Adipocyte (in vitro differentiated cells): ENCODE data around the gene KIAA1958.

Experiments
- DNase-seq: peaks from one replicate; pipeline ENCODE4 v3.0.0-alpha.2; 2015; ENCODE audit warnings: low read depth
- H3K27me3 ChIP-seq: replicated peaks from 2 replicates; pipeline ENCODE4 v1.7.0; 2013; ENCODE audit warnings: mild to moderate bottlenecking, low read length, moderate library complexity; ENCODE audit not compliant: control insufficient read depth, insufficient read depth
- H3K36me3 ChIP-seq: 2 replicates; pipeline ENCODE4 v1.7.0; 2013; ENCODE audit warnings: low read length, mild to moderate bottlenecking, moderate library complexity; ENCODE audit not compliant: control insufficient read depth, insufficient read depth, severe bottlenecking
- H3K4me1 ChIP-seq: 2 replicates; pipeline ENCODE4 v1.7.0; 2013; ENCODE audit warnings: mild to moderate bottlenecking, low read length, moderate library complexity; ENCODE audit not compliant: control insufficient read depth, insufficient read depth
- H3K4me3 ChIP-seq: 2 replicates; pipeline ENCODE4 v1.7.0; 2013; ENCODE audit warnings: mild to moderate bottlenecking, low read length, moderate library complexity
- H3K9ac ChIP-seq: 2 replicates; pipeline ENCODE4 v1.7.0; 2013; ENCODE audit warnings: mild to moderate bottlenecking, low read length, moderate library complexity
- H3K9me3 ChIP-seq: 2 replicates; pipeline ENCODE4 v1.7.0; 2013; ENCODE audit warnings: mild to moderate bottlenecking, low read length, moderate library complexity; ENCODE audit not compliant: control insufficient read depth

The KIAA1958 gene

DNA sequence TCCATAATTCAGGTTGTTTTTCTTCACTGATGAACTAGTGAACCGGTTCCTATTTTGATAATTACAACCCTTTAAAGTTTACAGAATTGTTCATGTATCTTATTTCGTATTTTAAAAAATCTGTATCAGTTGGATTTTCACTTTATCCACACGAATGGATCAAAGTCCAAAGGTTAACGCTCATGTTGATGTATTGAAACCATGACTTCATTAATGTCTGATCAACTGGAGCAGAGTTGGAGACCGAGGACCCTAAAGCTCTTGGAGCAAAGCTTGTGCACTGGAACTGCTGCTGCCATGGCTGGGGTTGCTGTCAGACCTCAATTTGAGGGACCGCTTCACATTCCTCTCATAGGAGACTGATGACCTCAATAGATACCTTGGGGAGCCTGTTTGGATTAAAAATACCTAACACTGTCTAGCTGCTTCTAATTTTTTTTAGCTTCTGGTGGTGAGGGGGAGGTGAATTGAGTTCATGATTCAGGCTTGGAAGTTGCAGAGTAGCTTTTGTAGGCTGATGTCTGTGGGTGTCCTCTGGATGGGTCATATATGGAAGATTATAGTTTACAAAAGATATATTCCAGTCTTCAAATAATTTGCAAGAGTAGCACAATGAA, 45.1 kb downstream of the KIAA1958 start:
- peaks cover 21% of the 10 kb centered on the region for H3K4me1 ChIP-seq
- no peaks in the 10 kb centered on the region for H3K36me3 ChIP-seq
- no peak for DNase-seq
- no peaks in the 10 kb centered on the region for H3K9me3 ChIP-seq
- H3K4me3 ChIP-seq: no peak overlapping the region
- H3K9ac ChIP-seq: no peak overlapping the region
- H3K27me3 ChIP-seq: no peaks in the 10 kb centered on the region

DNA sequence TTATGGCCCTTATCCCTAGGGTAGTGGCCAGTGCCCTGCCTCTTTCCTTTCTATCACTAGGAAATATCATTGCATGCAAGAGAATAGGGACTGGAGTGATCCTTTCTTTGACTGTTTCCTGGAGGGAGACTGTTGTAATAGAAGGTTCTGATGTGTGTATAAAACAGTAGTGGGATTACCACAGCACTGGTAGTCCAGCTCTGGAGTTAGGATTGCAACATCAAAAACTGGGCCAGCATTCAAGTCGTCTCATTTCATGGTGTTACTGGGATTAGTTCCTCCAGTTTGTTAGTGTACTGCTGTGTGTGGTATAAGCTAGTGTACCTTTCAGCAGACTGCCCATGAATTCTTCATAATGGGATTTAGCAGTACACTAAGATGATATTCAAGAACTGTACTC, 45.8 kb downstream of the KIAA1958 start:
- Histone ChIP-seq H3K4me1 (peaks cover 21% of the 10 kb centered on the region), H3K27me3 (no peaks in the 10 kb centered on the region), H3K4me3 (no peak overlapping the region), H3K36me3 (no peaks in the 10 kb centered on the region), H3K9ac (no peak overlapping the region), H3K9me3 (no peaks in the 10 kb centered on the region)
- peak; percentile 56 for DNase-seq

DNA sequence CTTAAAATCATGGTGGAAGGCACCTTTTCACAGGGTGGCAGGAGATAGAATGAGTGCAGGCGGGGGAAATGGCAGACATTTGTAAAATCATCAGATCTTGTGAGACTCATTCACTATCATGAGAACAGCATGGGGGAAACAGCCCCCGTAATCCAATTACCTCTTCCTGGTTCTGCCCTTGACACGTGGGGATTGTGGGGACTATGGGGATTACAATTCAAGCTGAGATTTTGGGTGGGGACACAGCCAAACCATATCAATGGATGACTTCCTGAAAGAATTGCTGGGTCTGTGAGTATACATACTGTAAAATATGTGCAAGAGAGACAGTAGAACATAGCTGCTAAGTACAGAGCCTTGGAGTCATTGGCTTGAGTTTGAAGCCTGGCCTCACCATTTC, 47.0 kb downstream of the KIAA1958 start:
- no peak overlapping the region for H3K4me3 ChIP-seq
- H3K4me1 ChIP-seq: peaks cover 21% of the 10 kb centered on the region
- no peak for DNase-seq
- H3K27me3 ChIP-seq: no peaks in the 10 kb centered on the region
- H3K36me3 ChIP-seq: no peaks in the 10 kb centered on the region
- H3K9me3 ChIP-seq: no peaks in the 10 kb centered on the region
- no peak overlapping the region for H3K9ac ChIP-seq

DNA sequence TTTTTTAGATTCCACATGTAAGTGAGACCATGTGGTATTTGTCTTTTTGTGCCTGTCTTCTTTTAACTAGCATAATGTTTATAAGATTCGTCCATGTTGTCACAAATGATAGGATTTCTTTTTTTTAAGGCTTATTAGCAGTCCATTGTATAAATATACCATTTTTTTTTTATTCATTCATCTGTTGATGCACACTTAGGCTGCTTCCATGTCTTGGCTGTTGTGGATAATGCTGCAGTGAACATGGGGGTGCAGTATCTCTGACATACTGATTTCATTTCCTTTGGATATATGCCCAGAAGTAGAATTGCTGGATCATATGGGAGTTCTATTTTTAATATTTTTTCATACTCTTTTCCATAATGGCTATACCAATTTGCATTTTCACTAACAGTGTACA, 48.7 kb downstream of the KIAA1958 start:
- H3K36me3 ChIP-seq: no peaks in the 10 kb centered on the region
- no peaks in the 10 kb centered on the region for H3K9me3 ChIP-seq
- no peak overlapping the region for H3K4me3 ChIP-seq

DNA sequence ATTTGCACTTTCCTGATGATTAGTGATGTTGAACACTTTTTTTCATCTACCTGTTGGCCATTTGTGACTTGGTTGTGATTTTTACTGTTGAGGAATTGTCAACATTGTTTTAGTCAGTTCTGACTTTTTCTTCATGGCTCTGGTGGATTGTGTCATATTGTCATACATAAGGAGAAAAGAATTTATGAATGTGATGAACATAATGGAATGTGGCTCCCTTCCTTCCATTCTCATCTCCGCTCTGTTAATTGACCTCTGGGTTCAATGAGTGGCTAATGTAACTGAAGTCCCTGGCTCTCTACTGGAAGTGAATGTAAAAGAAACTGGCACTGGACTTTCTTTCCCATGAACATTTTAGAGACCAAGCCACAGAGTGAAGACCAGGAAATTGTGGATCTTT, 49.2 kb downstream of the KIAA1958 start:
- Histone ChIP-seq H3K4me1 (peaks cover 21% of the 10 kb centered on the region), H3K9me3 (no peaks in the 10 kb centered on the region), H3K4me3 (no peak overlapping the region), H3K36me3 (no peaks in the 10 kb centered on the region), H3K9ac (no peak overlapping the region), H3K27me3 (no peaks in the 10 kb centered on the region)
- peak; percentile 31 for DNase-seq

More for the DNA sequence above, 48.7 kb downstream of the KIAA1958 start:
- DNase-seq: peak; percentile 44
- no peaks in the 10 kb centered on the region for H3K27me3 ChIP-seq
- no peak overlapping the region for H3K9ac ChIP-seq
- H3K4me1 ChIP-seq: peaks cover 21% of the 10 kb centered on the region

DNA sequence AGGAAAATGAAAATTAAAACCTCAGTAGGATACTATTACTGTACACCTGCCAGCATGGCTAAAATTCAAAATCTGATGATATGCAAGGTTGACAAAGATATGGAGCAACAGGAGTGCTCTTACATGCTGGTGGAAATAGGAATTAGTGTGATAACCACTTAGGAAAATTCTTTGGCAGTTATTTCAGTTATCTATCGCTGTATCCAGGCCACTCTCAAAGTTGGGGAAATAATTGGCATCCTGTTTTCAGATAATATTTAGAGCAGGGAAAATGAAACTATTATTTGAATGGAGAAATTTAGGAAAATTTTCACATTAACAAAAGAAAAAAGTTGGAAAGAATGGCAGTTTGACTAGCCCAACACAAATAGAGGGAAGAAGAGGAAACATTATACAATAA, 50.9 kb downstream of the KIAA1958 start:
- Histone ChIP-seq H3K4me3 (no peak overlapping the region), H3K27me3 (no peaks in the 10 kb centered on the region)
- DNase-seq: no peak

DNA sequence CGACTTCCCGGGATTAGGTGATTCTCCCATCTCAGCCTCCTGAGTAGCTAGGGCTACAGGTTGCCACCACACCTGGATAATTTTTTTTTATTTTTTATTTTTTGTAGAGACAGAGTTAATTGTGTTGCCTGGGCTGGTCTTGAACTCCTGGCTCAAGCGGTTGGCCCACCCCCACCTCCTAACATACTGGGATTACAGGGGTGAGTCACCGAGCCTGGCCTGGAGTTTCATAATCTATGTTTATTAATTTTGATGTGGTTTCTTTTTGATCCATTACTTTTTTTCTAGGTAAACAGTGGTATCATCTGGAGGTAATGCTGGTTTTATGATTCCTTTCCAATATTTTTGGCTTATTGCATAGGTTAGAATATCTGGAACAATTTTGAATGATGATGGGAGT, 54.2 kb downstream of the KIAA1958 start:
- DNase-seq: no peak
- Histone ChIP-seq H3K9me3 (no peaks in the 10 kb centered on the region), H3K27me3 (no peaks in the 10 kb centered on the region), H3K36me3 (no peaks in the 10 kb centered on the region), H3K4me3 (no peak overlapping the region), H3K9ac (no peak overlapping the region), H3K4me1 (peaks cover 1% of the 10 kb centered on the region)

More for the DNA sequence above, 50.9 kb downstream of the KIAA1958 start:
- Histone ChIP-seq H3K36me3 (no peaks in the 10 kb centered on the region), H3K9ac (no peak overlapping the region), H3K9me3 (no peaks in the 10 kb centered on the region), H3K4me1 (peaks cover 11% of the 10 kb centered on the region)

DNA sequence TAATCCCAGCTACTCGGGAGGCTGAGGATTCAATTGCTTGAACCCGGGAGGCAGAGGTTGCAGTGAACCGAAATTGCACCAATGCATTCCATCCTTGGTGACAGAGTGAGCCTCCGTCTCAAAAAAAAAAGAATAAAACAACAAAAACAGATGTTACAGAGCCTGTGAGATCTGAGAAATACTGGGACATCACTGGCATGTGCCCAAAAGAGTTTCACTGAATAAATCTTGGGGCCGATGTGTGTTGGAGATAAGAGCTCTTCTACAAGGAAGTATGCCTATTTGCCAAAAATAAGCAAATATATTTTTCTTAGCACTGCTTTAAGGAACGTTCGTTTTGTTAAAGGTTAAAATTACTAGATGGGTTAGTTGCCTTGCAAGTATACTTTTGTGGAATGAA, 55.1 kb downstream of the KIAA1958 start:
- DNase-seq: peak; percentile 62
- no peaks in the 10 kb centered on the region for H3K27me3 ChIP-seq
- no peaks in the 10 kb centered on the region for H3K36me3 ChIP-seq
- H3K9ac ChIP-seq: no peak overlapping the region
- H3K9me3 ChIP-seq: no peaks in the 10 kb centered on the region
- no peaks in the 10 kb centered on the region for H3K4me1 ChIP-seq
- H3K4me3 ChIP-seq: peak overlapping the region; percentile 31

DNA sequence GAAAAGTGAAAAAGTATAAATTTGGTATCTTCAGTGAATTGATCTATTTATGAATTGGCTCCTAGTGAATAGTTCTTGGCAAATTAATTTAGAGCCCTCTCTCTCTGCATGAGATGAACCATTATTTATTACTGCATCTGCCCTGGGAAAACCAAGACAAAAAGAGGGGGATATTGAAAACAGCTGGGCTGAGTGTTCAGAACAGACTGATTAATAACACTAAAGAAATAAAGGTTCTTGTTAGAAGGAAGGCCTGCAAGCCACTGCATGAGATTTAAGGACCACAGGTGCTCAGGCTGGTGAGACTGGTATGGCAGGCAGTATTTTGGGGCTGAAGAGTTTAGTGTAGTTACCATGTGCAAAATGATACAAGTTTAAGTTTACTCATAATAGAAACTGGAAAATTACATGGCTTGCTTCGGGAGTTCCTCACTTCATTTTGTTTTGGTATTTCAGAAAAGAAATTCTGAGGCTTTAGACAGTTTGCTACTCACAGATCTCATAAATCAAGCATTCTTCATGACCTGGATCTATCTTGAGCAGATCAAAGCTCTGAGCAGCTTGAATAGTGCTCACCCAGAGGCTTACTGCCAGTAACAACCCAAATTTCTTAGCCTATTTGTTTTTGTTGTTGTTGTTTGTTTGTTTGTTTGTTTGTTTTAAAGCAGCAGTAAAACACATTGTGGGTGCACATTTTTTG, 56.1 kb downstream of the KIAA1958 start:
- Histone ChIP-seq H3K27me3 (no peaks in the 10 kb centered on the region), H3K4me1 (no peaks in the 10 kb centered on the region), H3K9ac (no peak overlapping the region), H3K9me3 (no peaks in the 10 kb centered on the region), H3K36me3 (no peaks in the 10 kb centered on the region), H3K4me3 (no peak overlapping the region)
- no peak for DNase-seq

DNA sequence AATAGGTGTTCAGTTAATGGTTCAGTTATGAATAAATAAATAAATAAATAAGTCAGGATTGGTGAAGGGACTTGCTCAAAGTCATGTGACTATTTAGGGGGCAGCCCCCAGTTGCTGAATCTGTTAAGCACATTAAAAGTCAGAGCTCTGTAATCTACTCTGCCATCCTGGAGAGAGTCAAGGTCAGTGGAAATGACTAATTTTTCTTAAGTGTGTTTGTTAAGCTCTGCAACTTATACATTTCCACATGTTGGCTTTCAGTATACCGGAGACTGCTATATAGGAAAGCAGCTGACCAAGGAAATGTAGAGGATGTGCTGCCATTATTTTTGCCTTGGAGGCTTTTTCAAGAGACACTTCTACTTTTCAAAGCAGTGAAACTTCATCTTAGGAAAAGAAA, 57.9 kb downstream of the KIAA1958 start:
- Histone ChIP-seq H3K36me3 (no peaks in the 10 kb centered on the region), H3K4me1 (no peaks in the 10 kb centered on the region), H3K9me3 (no peaks in the 10 kb centered on the region), H3K4me3 (no peak overlapping the region), H3K9ac (no peak overlapping the region), H3K27me3 (no peaks in the 10 kb centered on the region)
- no peak for DNase-seq

DNA sequence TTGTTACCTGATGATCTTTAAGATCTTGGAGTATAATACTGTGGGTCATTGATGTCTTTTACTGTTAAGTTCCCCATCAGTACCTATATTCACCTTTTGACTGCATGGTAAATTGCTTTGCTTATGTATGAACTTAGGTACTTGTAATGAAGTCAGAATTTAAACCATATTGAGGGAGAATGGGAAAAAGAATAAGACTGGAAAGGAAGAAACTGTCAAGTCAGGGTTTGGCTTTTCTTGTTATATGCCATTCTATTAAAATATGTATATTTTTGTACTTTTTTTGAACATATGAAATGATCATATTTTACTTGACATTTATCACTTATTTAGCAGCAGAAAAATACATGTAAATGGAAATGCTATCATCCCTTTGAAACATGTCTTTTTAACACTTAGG, 58.6 kb downstream of the KIAA1958 start:
- Histone ChIP-seq H3K4me3 (no peak overlapping the region), H3K9ac (no peak overlapping the region), H3K9me3 (no peaks in the 10 kb centered on the region), H3K4me1 (no peaks in the 10 kb centered on the region), H3K27me3 (no peaks in the 10 kb centered on the region), H3K36me3 (no peaks in the 10 kb centered on the region)
- no peak for DNase-seq
